ENCODE data around the gene SWSAP1. TPM values are rescaled to one million over a fixed set of nuclear protein-coding genes. Genes with fewer than 3 reads are reported as not detected.

The SWSAP1 gene
- total and polyA plus RNA-seq, 9 of the 15 experiments (the other 6 are each of a cell fraction or from before 2014, with no cell fraction given), result 0.18 to 2.8 (median 1.7) TPM

DNA sequence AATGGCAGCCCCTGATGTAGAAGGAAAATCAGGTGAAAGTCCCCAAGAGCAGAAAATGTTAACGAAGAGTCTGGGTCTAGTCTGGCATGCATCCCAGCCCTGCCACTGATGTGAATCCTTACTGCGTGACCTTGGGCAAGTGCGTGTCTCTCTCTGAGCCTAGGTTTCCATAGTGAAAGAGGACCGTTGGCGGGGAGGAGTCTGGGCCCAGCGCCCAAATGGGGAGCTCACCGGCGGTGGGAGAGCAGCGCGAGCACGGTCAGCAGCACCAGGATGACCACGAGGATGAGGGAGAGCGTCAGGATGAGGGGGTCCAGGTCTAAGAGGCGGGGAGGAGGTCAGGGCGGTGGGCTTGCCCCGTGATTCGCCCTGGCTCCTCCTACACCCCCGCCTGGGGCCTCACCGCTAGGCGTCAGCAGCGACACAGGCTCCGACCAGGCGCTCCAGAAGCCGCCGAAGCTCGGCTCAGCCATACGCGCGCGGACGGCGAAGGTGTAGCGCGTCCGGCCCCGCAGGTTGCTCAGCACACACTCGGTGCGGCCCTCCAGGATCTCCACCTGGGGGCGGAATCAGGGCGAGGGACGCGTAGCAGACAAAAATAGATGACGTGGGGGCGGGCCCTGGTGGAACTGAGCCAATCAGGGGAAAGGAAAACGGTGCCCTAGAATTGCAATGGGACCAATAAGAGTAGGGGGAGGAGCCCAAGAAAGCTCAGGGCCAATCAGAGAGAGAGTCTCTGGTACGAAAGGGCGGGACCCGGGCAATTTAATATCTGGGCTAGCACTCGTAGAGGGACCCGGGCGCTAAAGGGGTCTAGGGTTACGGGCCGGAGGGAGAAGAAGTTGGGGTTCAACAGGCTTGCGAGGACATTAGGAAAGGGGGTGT, 6.4 kb downstream of the SWSAP1 start (continued):
- TF ChIP-seq ZNF175 (CRISPR knock-in tag; IDR thresholded peaks at IDR 0.05; ENCODE audit: low read depth) (no peak), HDAC6 (IDR thresholded peaks at IDR 0.05; ENCODE audit: low read depth, low read length) (no peak), NFYB (IDR thresholded peaks at IDR 0.05; ENCODE audit: extremely low read depth, insufficient read length) (peak; percentile 21), MEF2A (IDR thresholded peaks at IDR 0.05; ENCODE audit: control insufficient read depth, low read depth, low read length) (no peak), FOXP1 (CRISPR knock-in tag; IDR thresholded peaks at IDR 0.05) (no peak), MBD1 (CRISPR knock-in tag; IDR thresholded peaks at IDR 0.05) (no peak), SNRNP70 (optimal IDR thresholded peaks at IDR 0.05; ENCODE audit: low read depth, low read length) (no peak), ZNF75A (CRISPR knock-in tag; IDR thresholded peaks at IDR 0.05) (no peak), MXI1 (IDR thresholded peaks at IDR 0.05; ENCODE audit: low read depth, low read length) (no peak), PHF20 (IDR thresholded peaks at IDR 0.05; ENCODE audit: partially characterized antibody) (no peak), ATF4 (CRISPR knock-in tag; IDR thresholded peaks at IDR 0.05) (no peak), XRCC3 (IDR thresholded peaks at IDR 0.05) (no peak), POLR2AphosphoS2 (IDR thresholded peaks at IDR 0.05; ENCODE audit: low read length) (no peak), RAD21 (CRISPR knock-in tag; conservative IDR thresholded peaks at IDR 0.05 in 1 of 2, IDR thresholded peaks at IDR 0.05 in 1 of 2) (no peak), BMI1 (IDR thresholded peaks at IDR 0.05; ENCODE audit: low read length) (no peak), ZFP36 (IDR thresholded peaks at IDR 0.05; ENCODE audit: low read depth, low read length, partially characterized antibody) (no peak), MECOM (CRISPR knock-in tag; IDR thresholded peaks at IDR 0.05) (no peak)
- TF ChIP-seq, protein P1, sequence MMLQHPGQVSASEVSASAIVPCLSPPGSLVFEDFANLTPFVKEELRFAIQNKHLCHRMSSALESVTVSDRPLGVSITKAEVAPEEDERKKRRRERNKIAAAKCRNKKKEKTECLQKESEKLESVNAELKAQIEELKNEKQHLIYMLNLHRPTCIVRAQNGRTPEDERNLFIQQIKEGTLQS (IDR thresholded peaks at IDR 0.05), result peak; percentile 37; the same call in 1 of the 2 replicates
- TF ChIP-seq, protein P1 (CRISPR knock-in tag; conservative IDR thresholded peaks at IDR 0.05), result no peak
- TF ChIP-seq, protein P2, sequence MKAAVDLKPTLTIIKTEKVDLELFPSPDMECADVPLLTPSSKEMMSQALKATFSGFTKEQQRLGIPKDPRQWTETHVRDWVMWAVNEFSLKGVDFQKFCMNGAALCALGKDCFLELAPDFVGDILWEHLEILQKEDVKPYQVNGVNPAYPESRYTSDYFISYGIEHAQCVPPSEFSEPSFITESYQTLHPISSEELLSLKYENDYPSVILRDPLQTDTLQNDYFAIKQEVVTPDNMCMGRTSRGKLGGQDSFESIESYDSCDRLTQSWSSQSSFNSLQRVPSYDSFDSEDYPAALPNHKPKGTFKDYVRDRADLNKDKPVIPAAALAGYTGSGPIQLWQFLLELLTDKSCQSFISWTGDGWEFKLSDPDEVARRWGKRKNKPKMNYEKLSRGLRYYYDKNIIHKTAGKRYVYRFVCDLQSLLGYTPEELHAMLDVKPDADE (conservative IDR thresholded peaks at IDR 0.05; ENCODE audit: control insufficient read depth, low read depth, low read length), result 0 out of 2 replicates have a peak, but pooled peaks have one; percentile 26
